HG03565 (cell line): ENCODE measurements around the gene KCP.

ENCODE experiments used
- ATAC-seq: cut with Tn5 transposase; IDR thresholded peaks from one replicate; pipeline ENCODE4 v1.9.1; 2021; ENCODE audit warnings: mild to moderate bottlenecking, moderate library complexity; ENCODE audit not compliant: unreplicated experiment

Gene KCP

GRCh38 chr7:128876586-128876977 is 33.9 kb downstream of the KCP start:
- no peak for ATAC-seq

- no peak for ATAC-seq
These were observed 34.4 kb downstream of the KCP start for GRCh38 chr7:128876127-128876526.

- ATAC-seq = no peak
These were observed 35.0 kb downstream of the KCP start for GRCh38 chr7:128875523-128875948.

- no peak for ATAC-seq
These were observed 36.1 kb downstream of the KCP start for GRCh38 chr7:128874140-128875031.

GRCh38 chr7:128873234-128873633 is 37.3 kb downstream of the KCP start:
- ATAC-seq = no peak

GRCh38 chr7:128872394-128872824 is 38.1 kb downstream of the KCP start:
- ATAC-seq = no peak

GRCh38 chr7:128871050-128871449 is 39.5 kb downstream of the KCP start:
- ATAC-seq = no peak

- ATAC-seq = no peak
These were observed 40.6 kb downstream of the KCP start for GRCh38 chr7:128869944-128870285.

GRCh38 chr7:128869138-128869943 is 41.2 kb downstream of the KCP start:
- no peak for ATAC-seq

- ATAC-seq = no peak
These were observed 41.8 kb downstream of the KCP start for GRCh38 chr7:128868624-128869137.

- no peak for ATAC-seq
These were observed 42.5 kb downstream of the KCP start for GRCh38 chr7:128867842-128868623.

- no peak for ATAC-seq
These were observed 43.3 kb downstream of the KCP start for GRCh38 chr7:128867241-128867640.

GRCh38 chr7:128865996-128866877 is 44.3 kb downstream of the KCP start:
- no peak for ATAC-seq

GRCh38 chr7:128865303-128865702 is 45.2 kb downstream of the KCP start:
- no peak for ATAC-seq

GRCh38 chr7:128863433-128863989 is 47.0 kb downstream of the KCP start:
- no peak for ATAC-seq

- peak; percentile 75 for ATAC-seq
These were observed 47.7 kb downstream of the KCP start, which contains the start of gene ATP6V1F for GRCh38 chr7:128862571-128863432. TSS of gene ATP6V1F (plus strand) at chr7:128862856. CDS start at chr7:128862905, 49 bp downstream.

- no peak for ATAC-seq
These were observed 48.4 kb downstream of the KCP start for GRCh38 chr7:128861957-128862570.
